Stimulated activated CD8-positive, alpha-beta memory T cell treated with anti-CD3 and anti-CD28 coated beads, Interleukin-4, amount 100 ng/mL, for 4 hours (primary cell): ENCODE results near the gene PRSS2.

Experiments used
- DNase-seq, 2 donors: peaks; one replicate each; pipeline ENCODE4 v3.0.0-alpha.2; 2020; ENCODE audit warnings: low read depth in 2 of 2, low spot score in 1 of 2

PRSS2 gene

GRCh38 chr7:142785841-142786250 is 15.1 kb downstream of the PRSS2 start:
- peak in 1 of 2 donors; percentile 72 for DNase-seq

- DNase-seq, result no peak
Observed at GRCh38 chr7:142787034-142787768, 16.4 kb downstream of the PRSS2 start.

DNA sequence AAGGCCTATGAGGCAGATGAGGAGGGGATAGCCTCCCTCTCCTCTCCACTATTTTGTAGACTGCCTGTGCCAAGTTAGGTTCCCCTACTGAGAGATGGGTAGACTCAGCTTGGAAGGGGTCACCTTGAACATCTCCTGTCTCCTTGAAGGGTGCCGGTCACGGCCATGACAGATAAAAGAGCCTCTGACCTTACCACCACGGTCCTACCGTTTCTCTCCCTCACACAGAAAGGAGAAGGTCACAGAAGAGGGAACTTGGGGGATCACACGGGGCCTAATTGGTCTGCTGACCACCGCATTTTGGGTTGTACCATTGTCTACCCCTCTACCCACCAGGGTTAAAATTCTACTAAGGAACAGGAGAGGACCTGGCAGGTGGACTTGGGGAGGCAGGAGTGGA is 17.0 kb downstream of the PRSS2 start:
- no peak for DNase-seq

DNA sequence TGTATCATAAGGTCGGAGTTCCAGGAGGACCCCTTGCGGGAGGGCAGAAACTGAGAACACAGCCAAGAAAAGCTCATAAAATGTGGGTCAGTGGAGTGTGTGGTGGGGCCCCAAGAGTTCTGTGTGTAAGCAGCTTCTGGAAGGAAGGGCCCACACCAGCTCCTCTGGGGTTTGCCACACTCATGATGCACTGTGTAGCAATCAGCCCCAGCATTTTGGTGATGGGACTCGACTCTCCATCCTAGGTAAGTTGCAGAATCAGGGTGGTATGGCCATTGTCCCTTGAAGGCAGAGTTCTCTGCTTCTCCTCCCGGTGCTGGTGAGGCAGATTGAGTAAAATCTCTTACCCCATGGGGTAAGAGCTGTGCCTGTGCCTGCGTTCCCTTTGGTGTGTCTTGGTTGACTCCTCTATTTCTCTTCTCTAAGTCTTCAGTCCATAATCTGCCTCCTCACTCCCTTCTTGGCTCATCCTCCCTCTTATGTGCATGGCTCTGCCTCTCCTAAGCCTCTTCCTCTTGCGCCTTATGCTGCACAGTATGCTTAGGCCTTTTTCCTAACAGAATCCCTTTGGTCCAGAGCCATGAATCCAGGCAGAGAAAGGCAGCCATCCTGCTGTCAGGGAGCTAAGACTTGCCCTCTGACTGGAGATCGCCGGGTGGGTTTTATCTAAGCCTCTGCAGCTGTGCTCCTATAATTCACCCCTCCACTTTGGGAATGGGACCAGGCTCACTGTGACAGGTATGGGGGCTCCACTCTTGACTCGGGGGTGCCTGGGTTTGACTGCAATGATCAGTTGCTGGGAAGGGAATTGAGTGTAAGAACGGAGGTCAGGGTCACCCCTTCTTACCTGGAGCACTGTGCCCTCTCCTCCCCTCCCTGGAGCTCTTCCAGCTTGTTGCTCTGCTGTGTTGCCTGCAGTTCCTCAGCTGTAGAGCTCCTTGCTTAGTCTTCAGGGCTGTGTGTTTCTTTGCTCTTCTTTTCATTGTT is 17.8 kb downstream of the PRSS2 start:
- DNase-seq, result no peak

GRCh38 chr7:142789441-142789840 is 18.7 kb downstream of the PRSS2 start:
- no peak for DNase-seq

GRCh38 chr7:142790056-142790455 is 19.3 kb downstream of the PRSS2 start:
- DNase-seq, result no peak

DNA sequence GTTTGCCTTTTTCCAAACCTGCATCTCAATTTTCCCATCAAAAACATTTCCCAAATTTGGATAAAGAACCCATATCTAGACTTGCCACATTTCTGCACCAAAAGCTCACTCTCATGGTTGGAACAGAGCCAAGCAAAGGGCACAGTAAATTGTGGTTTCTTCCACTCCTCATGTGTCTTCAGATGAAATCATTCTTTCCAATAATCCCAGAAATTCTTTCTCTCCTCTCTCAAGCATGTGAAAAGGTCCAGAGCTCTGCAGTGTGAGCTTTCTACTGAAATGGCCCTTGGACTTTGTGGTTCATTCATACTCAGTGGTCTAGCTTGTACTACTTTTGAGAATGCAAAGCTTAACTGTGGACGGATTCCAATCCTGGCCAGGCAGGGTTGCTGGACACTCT is 19.8 kb downstream of the PRSS2 start:
- DNase-seq, result no peak

DNA sequence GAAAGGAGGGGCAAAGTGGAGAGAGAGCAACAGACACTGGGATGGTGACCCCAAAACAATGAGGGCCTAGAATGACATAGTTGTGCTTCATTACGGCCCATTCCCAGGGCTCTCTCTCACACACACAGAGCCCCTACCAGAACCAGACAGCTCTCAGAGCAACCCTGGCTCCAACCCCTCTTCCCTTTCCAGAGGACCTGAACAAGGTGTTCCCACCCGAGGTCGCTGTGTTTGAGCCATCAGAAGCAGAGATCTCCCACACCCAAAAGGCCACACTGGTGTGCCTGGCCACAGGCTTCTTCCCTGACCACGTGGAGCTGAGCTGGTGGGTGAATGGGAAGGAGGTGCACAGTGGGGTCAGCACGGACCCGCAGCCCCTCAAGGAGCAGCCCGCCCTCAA is 20.7 kb downstream of the PRSS2 start:
- no peak for DNase-seq

DNA sequence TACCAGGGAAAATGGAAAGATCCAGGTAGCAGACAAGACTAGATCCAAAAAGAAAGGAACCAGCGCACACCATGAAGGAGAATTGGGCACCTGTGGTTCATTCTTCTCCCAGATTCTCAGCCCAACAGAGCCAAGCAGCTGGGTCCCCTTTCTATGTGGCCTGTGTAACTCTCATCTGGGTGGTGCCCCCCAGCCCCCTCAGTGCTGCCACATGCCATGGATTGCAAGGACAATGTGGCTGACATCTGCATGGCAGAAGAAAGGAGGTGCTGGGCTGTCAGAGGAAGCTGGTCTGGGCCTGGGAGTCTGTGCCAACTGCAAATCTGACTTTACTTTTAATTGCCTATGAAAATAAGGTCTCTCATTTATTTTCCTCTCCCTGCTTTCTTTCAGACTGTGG is 21.4 kb downstream of the PRSS2 start:
- DNase-seq, result no peak

DNA sequence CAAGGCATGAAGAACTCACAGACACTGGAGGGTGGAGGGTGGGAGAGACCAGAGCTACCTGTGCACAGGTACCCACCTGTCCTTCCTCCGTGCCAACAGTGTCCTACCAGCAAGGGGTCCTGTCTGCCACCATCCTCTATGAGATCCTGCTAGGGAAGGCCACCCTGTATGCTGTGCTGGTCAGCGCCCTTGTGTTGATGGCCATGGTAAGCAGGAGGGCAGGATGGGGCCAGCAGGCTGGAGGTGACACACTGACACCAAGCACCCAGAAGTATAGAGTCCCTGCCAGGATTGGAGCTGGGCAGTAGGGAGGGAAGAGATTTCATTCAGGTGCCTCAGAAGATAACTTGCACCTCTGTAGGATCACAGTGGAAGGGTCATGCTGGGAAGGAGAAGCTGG is 21.8 kb downstream of the PRSS2 start:
- DNase-seq, result no peak

GRCh38 chr7:142793156-142793555 is 22.4 kb downstream of the PRSS2 start:
- no peak for DNase-seq

DNA sequence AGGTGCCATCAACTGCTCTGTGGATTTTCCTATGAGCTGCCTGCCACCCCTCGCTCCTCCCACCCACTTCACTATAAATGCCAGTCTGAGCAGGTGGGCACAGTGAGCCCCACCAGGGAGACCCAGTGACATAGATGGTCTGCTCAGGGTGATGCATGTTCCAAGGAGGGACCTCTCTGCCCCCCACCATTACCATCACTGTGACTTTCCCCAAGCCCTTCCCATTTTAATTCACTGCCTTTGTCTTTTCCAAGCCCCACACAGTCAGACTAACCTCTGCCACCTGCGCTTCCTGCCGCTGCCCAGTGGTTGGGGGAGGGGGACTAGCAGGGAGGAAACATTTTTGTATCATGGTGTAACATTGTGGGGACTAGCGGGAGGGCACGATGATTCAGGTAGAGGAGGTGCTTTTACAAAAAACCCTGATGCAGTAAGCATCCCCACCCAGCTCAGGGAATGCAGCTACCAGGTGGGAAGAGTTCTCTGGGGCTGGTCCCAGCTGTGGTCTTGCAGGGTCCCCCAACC is 24.6 kb downstream of the PRSS2 start:
- peak in 1 of 2 donors; percentile 57 for DNase-seq

- no peak for DNase-seq
Observed at GRCh38 chr7:142796001-142796500, 25.3 kb downstream of the PRSS2 start.

DNA sequence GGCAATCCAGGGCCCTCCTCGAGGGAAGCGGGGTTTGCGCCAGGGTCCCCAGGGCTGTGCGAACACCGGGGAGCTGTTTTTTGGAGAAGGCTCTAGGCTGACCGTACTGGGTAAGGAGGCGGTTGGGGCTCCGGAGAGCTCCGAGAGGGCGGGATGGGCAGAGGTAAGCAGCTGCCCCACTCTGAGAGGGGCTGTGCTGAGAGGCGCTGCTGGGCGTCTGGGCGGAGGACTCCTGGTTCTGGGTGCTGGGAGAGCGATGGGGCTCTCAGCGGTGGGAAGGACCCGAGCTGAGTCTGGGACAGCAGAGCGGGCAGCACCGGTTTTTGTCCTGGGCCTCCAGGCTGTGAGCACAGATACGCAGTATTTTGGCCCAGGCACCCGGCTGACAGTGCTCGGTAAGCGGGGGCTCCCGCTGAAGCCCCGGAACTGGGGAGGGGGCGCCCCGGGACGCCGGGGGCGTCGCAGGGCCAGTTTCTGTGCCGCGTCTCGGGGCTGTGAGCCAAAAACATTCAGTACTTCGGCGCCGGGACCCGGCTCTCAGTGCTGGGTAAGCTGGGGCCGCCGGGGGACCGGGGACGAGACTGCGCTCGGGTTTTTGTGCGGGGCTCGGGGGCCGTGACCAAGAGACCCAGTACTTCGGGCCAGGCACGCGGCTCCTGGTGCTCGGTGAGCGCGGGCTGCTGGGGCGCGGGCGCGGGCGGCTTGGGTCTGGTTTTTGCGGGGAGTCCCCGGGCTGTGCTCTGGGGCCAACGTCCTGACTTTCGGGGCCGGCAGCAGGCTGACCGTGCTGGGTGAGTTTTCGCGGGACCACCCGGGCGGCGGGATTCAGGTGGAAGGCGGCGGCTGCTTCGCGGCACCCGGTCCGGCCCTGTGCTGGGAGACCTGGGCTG is 26.0 kb downstream of the PRSS2 start:
- DNase-seq, result no peak

- no peak for DNase-seq
Observed at GRCh38 chr7:142797391-142798377, 26.9 kb downstream of the PRSS2 start.

- DNase-seq, result no peak
Observed at GRCh38 chr7:142798451-142799436, 28.0 kb downstream of the PRSS2 start.

- DNase-seq, result no peak
Observed at GRCh38 chr7:142799437-142799835, 28.7 kb downstream of the PRSS2 start.

GRCh38 chr7:142800088-142800487 is 29.3 kb downstream of the PRSS2 start:
- no peak for DNase-seq
